ENCODE measurements around the gene EFNA5. TPM values are rescaled to one million over a fixed set of nuclear protein-coding genes. Genes with fewer than 3 reads are reported as not detected.

Gene EFNA5
- total and polyA plus RNA-seq, 2 of the 13 experiments (the other 11 are each of a cell fraction or from before 2014, with no cell fraction given), result not detected

GRCh38 chr5:107510125-107510524 lies 160.6 kb downstream of the EFNA5 start:
- ATAC-seq, result no peak
- no TSS peak for BruUV-seq (replicated peaks)
- 8% methylated on average over 3 of the region's 3 CpGs for WGBS (ENCODE audit: low lambda C conversion rate)
- H3K4me1 ChIP-seq (ENCODE audit: insufficient read depth, low read length), result no peaks in the 10 kb centered on the region
- FAIRE-seq, result no peak
- H3K4me2 ChIP-seq (ENCODE audit: low read depth, low read length), result no peak overlapping the region
- intact Hi-C loops (cut with micrococcal nuclease; ENCODE audit: unreplicated experiment) (no loop called here), in situ Hi-C loops (cut with HindIII; ENCODE audit: extremely low pct_ligation_motif_present, low pct_unique_long_range_greater_than_20kb) (no loop called here)
- no peak overlapping the region for H3K4me3 ChIP-seq (replicated peaks in 1 of 3; ENCODE audit: insufficient read depth in 1 of 3, low read depth in 2 of 3, low read length in 3 of 3)
- TF ChIP-seq ZNF616 (CRISPR knock-in tag; IDR thresholded peaks at IDR 0.05; ENCODE audit: low read depth), result no peak
- TF ChIP-seq ARID3A (IDR thresholded peaks at IDR 0.05; ENCODE audit: low read depth, low read length), result no peak
- no peak for TF ChIP-seq NFKB2 (CRISPR knock-in tag; IDR thresholded peaks at IDR 0.05; ENCODE audit: borderline replicate concordance)
- TF ChIP-seq ZNF562 (CRISPR knock-in tag; IDR thresholded peaks at IDR 0.05; ENCODE audit: borderline replicate concordance), result no peak
- no peak for TF ChIP-seq ZNF607 (CRISPR knock-in tag; IDR thresholded peaks at IDR 0.05; ENCODE audit: borderline replicate concordance)
- TF ChIP-seq ZNF550 (CRISPR knock-in tag; IDR thresholded peaks at IDR 0.05; ENCODE audit: borderline replicate concordance), result no peak
- no peak for TF ChIP-seq ZMYM2 (CRISPR knock-in tag; IDR thresholded peaks at IDR 0.05)
- no peak for TF ChIP-seq STAT6 (CRISPR knock-in tag; IDR thresholded peaks at IDR 0.05; ENCODE audit: borderline replicate concordance)
- no peak for TF ChIP-seq HNF4A (CRISPR knock-in tag; IDR thresholded peaks at IDR 0.05)
- TF ChIP-seq ZNF780A (CRISPR knock-in tag; IDR thresholded peaks at IDR 0.05), result no peak
- no peak for TF ChIP-seq NCOR1 (IDR thresholded peaks at IDR 0.05; ENCODE audit: borderline replicate concordance, low read length)
- TF ChIP-seq ZNF331 (CRISPR knock-in tag; IDR thresholded peaks at IDR 0.05), result no peak
- no peak overlapping the region for H3K9ac ChIP-seq (ENCODE audit: insufficient read depth, low read depth, low read length)
- ChIA-PET POLR2A (no interaction called here), CTCF (ENCODE audit: low intra/inter-chr PET ratio, low total read pairs) (no interaction called here)
- H2AFZ ChIP-seq (ENCODE audit: low read length), result no peak overlapping the region
- H3K36me3 ChIP-seq (replicated peaks in 1 of 2; ENCODE audit: control insufficient read depth in 1 of 2, insufficient read depth in 2 of 2, low read length in 2 of 2), result no peaks in the 10 kb centered on the region
- no peak for DNase-seq (ENCODE audit: low spot score)
- H4K20me1 ChIP-seq (ENCODE audit: insufficient read depth, low read length), result no peaks in the 10 kb centered on the region
- H3K9me3 ChIP-seq (ENCODE audit: low read length), result no peaks in the 10 kb centered on the region
- no peak overlapping the region for H3K27ac ChIP-seq (ENCODE audit: extremely low read length, insufficient read depth, low read length)
- H3K27me3 ChIP-seq (ENCODE audit: control insufficient read depth in 1 of 2, insufficient read depth in 2 of 2, low read length in 2 of 2), result no peaks in the 10 kb centered on the region
- no peaks in the 10 kb centered on the region for H3K79me2 ChIP-seq (ENCODE audit: insufficient read depth, low read length)

Data from HepG2 (cell line).